SK-MEL-5 (cell line): ENCODE data around the gene UNC13D. TPM values are rescaled to one million over a fixed set of nuclear protein-coding genes. Genes with fewer than 3 reads are reported as not detected.

Experiments used
- DNase-seq: peaks from one replicate; pipeline ENCODE4 v3.0.0-alpha.2; 2016; ENCODE audit warnings: low read depth, low spot score
- in situ Hi-C: cut with HindIII; loops from 2 replicates; pipeline ENCODE4 v1.10.0; 2016; ENCODE audit warnings: low sequenced_read_pairs, high pct_unique_total_duplicates, low pct_unique_long_range_greater_than_20kb
- total RNA-seq: library from RNA; depleted of rRNA; stranded (reverse); fragments of >200 nt; shearing (Covaris generic); gene quantifications from 2 replicates; pipeline ENCODE4 v1.2.3, GENCODE V29; 2014

Gene UNC13D
- total RNA-seq, 1 experiment from 2014 or later, result 1.8 TPM

GRCh38 chr17:75828741-75829140 lies 15.5 kb downstream of the UNC13D start:
- DNase-seq, result no peak
- in situ Hi-C loops, result no loop called here

- in situ Hi-C loops, result no loop called here
- DNase-seq, result no peak
These were observed 16.2 kb downstream of the UNC13D start for GRCh38 chr17:75828076-75828400.

GRCh38 chr17:75827308-75828075 lies 16.7 kb downstream of the UNC13D start:
- peak; percentile 86 for DNase-seq
- in situ Hi-C loops, result no loop called here

GRCh38 chr17:75826561-75827307 lies 17.5 kb downstream of the UNC13D start:
- no peak for DNase-seq
- in situ Hi-C loops, result no loop called here

DNA sequence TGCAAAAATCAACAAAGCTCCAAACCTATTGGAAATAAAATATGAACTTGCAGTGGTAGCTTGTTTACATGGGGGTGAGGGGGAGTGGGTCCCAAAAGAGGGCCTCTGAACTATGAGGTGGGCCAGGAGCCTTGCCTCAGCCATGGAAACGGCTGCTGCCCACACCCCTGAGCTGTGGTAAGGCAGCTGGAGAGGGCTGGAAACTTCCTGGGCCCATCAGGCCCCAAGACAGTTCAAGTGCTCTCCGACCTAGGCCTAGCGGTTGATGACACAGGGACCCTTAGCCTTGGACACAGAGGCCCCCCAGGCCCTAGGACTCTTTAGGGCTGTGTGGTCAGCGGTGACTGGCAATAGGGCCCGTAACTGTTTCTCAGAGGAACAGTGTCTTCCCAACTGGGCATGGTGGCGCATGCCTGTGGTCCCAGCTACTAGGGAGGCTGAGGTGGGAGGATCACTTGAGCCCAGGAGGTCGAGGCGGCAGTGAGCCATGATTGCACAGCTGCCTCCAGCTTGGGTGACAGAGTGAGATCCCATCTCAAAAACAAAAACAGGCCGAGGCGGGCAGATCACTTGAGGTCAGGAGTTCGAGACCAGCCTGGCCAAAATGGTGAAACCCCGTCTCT lies 18.3 kb downstream of the UNC13D start:
- in situ Hi-C loops, result no loop called here
- DNase-seq, result no peak

DNA sequence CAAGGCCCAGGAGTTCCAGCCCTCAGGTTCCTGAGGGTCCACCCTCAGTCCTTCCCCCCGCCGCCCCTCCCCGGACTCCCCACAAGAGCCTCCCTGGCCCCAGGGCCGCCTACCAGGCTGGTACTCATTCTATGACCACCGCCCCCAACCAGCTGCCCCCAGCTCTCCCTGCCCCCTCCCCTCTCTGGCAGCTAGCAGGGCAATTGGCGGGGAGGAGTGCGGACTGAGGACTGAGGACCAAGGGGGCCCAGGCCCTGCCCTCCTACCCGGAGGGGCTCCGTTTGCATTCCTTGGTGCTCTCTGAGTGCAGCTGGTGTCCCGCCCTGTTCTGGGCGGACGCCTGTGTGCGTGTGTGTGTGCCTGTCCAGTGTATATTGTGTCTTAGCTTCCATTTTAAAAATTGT lies 19.1 kb downstream of the UNC13D start:
- in situ Hi-C loops, result no loop called here
- no peak for DNase-seq

- in situ Hi-C loops, result no loop called here
- no peak for DNase-seq
These were observed 19.5 kb downstream of the UNC13D start for GRCh38 chr17:75824666-75825065.

GRCh38 chr17:75824050-75824552 lies 20.1 kb downstream of the UNC13D start:
- in situ Hi-C loops, result no loop called here
- DNase-seq, result no peak

GRCh38 chr17:75823257-75824041 lies 20.8 kb downstream of the UNC13D start:
- in situ Hi-C loops, result no loop called here

GRCh38 chr17:75822800-75823166 lies 21.4 kb downstream of the UNC13D start:
- no peak for DNase-seq
- in situ Hi-C loops, result no loop called here

More at GRCh38 chr17:75823257-75824041, 20.8 kb downstream of the UNC13D start:
- DNase-seq, result no peak

DNA sequence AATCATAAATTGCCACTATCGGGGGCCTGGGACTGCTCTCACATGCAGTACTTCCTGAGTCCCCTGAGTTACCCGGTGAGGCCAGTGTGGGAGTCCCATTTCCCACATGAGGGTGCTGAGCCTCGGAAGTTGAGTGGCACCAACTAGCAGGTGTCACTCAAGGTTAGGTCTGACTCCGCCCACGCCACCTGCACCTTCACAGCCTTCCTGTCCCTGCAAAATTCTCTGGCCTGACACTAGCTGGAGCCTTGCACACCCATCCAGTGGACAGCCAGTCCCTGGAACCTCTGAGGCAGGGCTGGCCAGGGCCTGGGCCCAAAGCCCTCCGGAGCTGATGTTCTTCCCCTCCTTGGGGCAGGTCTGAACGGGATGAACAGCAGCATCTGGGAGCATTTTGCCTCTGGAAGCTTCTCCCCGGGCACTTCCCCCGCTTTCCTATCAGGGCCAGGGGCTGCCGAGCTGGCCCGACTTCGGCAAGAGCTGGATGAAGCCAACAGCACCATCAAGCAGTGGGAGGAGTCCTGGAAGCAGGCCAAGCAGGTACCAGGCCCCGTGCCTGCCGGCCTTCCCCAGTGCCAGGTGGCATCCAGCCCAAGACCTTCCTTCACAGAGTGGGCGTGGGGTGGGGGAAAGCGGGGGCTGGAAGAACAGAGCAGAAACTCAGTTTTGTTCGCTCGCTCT lies 21.9 kb downstream of the UNC13D start:
- in situ Hi-C loops, result no loop called here

DNA sequence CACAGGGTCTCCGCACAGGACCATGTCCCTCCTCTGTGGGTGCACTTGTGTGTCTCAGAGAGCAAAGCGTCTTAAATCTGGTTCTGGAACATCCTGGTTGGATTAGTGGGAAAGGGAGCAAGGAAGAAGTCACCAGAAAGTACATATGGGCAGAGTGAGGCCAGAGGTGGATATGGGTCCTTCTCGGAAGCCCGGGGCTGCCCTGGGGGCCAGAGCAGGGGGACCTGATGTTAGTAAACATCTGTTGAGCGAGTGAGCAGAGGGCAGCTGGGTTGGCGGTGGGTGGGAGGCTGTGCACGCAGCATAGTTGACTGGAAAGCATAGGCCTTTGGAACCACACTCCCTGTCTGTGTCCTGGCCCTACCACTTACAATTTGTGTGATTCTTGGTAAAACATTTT lies 22.7 kb downstream of the UNC13D start:
- in situ Hi-C loops, result no loop called here
- DNase-seq, result no peak

More for the DNA sequence above, 21.9 kb downstream of the UNC13D start:
- DNase-seq, result no peak

GRCh38 chr17:75820094-75821080 lies 23.8 kb downstream of the UNC13D start:
- in situ Hi-C loops, result no loop called here
- DNase-seq, result no peak

DNA sequence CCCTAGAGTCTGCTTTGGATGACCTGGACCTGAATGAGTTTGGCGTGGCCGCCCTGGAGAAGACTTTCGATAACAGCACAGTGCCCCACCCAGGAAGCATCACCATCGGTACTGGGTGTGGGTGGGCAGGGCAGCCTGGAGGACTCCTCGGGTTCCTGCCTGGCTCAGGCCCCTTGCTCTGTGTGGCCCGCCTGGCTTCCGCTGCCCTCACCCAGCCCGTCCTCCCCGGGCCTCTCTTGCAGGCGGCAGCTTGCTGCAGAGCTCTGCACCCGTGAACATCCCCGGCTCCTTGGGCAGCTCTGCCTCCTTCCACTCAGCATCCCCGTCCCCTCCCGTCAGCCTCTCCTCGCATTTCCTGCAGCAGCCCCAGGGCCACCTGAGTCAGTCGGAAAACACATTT lies 24.5 kb downstream of the UNC13D start:
- no peak for DNase-seq
- in situ Hi-C loops, result no loop called here

GRCh38 chr17:75819116-75819515 lies 25.1 kb downstream of the UNC13D start:
- DNase-seq, result no peak
- in situ Hi-C loops, result no loop called here

GRCh38 chr17:75818326-75818885 lies 25.8 kb downstream of the UNC13D start:
- no peak for DNase-seq
- in situ Hi-C loops, result no loop called here
